ENCODE results near the gene CFAP47.
"Not testable (repeated sequence)": the region's sequence is repeated elsewhere in the genome, so short reads cannot be mapped to it uniquely, and the experiment has no call there.

The CFAP47 gene

GRCh38 chrX:35919536-35920309, at the start of gene CFAP47:
Gene CFAP47, plus strand, starts transcription at chrX:35919734. Its CDS starts 66 bp downstream, at chrX:35919800.
- DNase-seq (ENCODE audit: low read depth), result no peak

- no peak for DNase-seq (ENCODE audit: low read depth)
Measured at GRCh38 chrX:35880601-35881000, 38.9 kb upstream of the CFAP47 start.

GRCh38 chrX:35886135-35886534, 33.4 kb upstream of the CFAP47 start:
- no peak for DNase-seq (ENCODE audit: low read depth)

- no peak for DNase-seq (ENCODE audit: low read depth)
Measured at GRCh38 chrX:35890699-35891098, 28.8 kb upstream of the CFAP47 start.

- DNase-seq (ENCODE audit: low read depth), result not testable (repeated sequence)
Measured at GRCh38 chrX:35986816-35987215, 67.3 kb downstream of the CFAP47 start.

GRCh38 chrX:36007207-36007606, 87.7 kb downstream of the CFAP47 start:
- no peak for DNase-seq (ENCODE audit: low read depth)

- DNase-seq (ENCODE audit: low read depth), result no peak
Measured at GRCh38 chrX:36019125-36019524, 99.6 kb downstream of the CFAP47 start.

- DNase-seq (ENCODE audit: low read depth), result no peak
Measured at GRCh38 chrX:36035550-36035949, 116.0 kb downstream of the CFAP47 start.

- no peak for DNase-seq (ENCODE audit: low read depth)
Measured at GRCh38 chrX:36062778-36063177, 143.2 kb downstream of the CFAP47 start.

- DNase-seq (ENCODE audit: low read depth), result no peak
Measured at GRCh38 chrX:36071061-36071460, 151.5 kb downstream of the CFAP47 start.

- DNase-seq (ENCODE audit: low read depth), result not testable (repeated sequence)
Measured at GRCh38 chrX:36075009-36075408, 155.5 kb downstream of the CFAP47 start.

- DNase-seq (ENCODE audit: low read depth), result no peak
Measured at GRCh38 chrX:36083256-36083655, 163.7 kb downstream of the CFAP47 start.

GRCh38 chrX:36087366-36087765, 167.8 kb downstream of the CFAP47 start:
- DNase-seq (ENCODE audit: low read depth), result no peak

- DNase-seq (ENCODE audit: low read depth), result not testable (repeated sequence)
Measured at GRCh38 chrX:36088939-36089338, 169.4 kb downstream of the CFAP47 start.

- no peak for DNase-seq (ENCODE audit: low read depth)
Measured at GRCh38 chrX:36102425-36102824, 182.9 kb downstream of the CFAP47 start.

- no peak for DNase-seq (ENCODE audit: low read depth)
Measured at GRCh38 chrX:36116222-36116621, 196.7 kb downstream of the CFAP47 start.

GRCh38 chrX:36159254-36159653, 239.7 kb downstream of the CFAP47 start:
- DNase-seq (ENCODE audit: low read depth), result no peak

GRCh38 chrX:36160081-36160480, 240.5 kb downstream of the CFAP47 start:
- DNase-seq (ENCODE audit: low read depth), result no peak

GRCh38 chrX:36198575-36198974, 279.0 kb downstream of the CFAP47 start:
- no peak for DNase-seq (ENCODE audit: low read depth)

- DNase-seq (ENCODE audit: low read depth), result no peak
Measured at GRCh38 chrX:36199928-36200327, 280.4 kb downstream of the CFAP47 start.

- DNase-seq (ENCODE audit: low read depth), result no peak
Measured at GRCh38 chrX:36214924-36215323, 295.4 kb downstream of the CFAP47 start.

- no peak for DNase-seq (ENCODE audit: low read depth)
Measured at GRCh38 chrX:36218801-36219200, 299.3 kb downstream of the CFAP47 start.

- DNase-seq (ENCODE audit: low read depth), result not testable (repeated sequence)
Measured at GRCh38 chrX:36234840-36235528, 315.4 kb downstream of the CFAP47 start.
